Measurements from ENCODE around the gene ARPC1A.

Gene ARPC1A

DNA sequence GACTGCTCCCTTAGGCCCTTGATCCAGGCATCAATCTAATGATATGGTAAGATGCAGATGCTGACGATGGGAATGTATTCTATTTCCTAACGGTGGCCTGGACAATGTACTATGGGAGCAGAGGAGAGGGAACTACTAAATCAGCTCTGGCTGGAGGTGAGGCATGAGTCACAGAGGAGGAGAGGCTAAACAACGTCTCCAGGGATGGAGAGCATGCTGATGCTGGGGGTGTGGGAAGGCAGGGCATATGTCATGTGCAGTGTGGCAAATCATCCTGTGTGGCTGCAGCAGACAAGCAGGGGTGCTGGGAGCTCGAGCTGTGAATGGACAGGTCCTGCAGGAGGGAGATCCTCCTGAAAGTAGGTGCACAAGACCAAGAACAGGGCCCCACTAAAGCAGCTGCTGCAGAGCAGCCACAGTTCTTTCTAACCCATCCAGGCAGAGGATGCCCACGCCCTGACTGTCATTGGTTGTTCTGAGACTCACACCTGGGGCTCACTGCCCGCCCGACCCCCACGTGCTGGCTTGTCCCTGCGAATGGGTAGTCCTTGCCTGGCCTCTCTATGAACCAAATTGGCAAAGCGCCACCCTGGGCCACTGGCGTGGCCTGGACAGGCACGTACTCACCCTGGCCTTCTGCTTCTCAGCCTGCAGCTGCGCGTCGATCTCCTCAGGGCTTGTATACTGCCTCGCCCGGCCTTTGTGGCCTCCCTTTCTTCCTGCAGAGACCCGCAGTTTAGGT lies 78.7 kb downstream of the ARPC1A start:
- no peak overlapping the region for H3K4me3 ChIP-seq (ENCODE audit: low read length)
- TF ChIP-seq, protein P1, sequence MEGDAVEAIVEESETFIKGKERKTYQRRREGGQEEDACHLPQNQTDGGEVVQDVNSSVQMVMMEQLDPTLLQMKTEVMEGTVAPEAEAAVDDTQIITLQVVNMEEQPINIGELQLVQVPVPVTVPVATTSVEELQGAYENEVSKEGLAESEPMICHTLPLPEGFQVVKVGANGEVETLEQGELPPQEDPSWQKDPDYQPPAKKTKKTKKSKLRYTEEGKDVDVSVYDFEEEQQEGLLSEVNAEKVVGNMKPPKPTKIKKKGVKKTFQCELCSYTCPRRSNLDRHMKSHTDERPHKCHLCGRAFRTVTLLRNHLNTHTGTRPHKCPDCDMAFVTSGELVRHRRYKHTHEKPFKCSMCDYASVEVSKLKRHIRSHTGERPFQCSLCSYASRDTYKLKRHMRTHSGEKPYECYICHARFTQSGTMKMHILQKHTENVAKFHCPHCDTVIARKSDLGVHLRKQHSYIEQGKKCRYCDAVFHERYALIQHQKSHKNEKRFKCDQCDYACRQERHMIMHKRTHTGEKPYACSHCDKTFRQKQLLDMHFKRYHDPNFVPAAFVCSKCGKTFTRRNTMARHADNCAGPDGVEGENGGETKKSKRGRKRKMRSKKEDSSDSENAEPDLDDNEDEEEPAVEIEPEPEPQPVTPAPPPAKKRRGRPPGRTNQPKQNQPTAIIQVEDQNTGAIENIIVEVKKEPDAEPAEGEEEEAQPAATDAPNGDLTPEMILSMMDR (IDR thresholded peaks at IDR 0.05; ENCODE audit: insufficient read depth, low read depth, low read length, missing control alignments), result no peak
- DNase-seq (ENCODE audit: low read depth), result peak; percentile 33

DNA sequence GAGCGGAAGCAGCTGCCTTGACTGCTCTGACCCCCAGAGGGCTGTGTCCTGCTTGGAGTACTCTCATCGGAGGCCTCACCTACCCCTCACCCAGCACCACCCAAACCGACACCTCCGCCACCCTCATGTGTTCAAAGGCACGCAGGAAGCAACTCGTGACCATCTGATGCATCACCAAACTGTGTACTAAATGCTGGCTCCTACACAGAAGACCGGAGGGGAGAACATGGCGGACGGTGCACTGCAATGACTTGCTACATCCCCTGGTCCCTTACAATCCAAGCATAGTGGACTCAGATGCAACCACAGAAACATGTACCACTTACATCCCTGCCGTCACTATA lies 79.3 kb downstream of the ARPC1A start:
- no peak overlapping the region for H3K4me3 ChIP-seq (ENCODE audit: low read length)
- DNase-seq (ENCODE audit: low read depth), result no peak
- TF ChIP-seq, protein P1 (IDR thresholded peaks at IDR 0.05; ENCODE audit: insufficient read depth, low read depth, low read length, missing control alignments), result no peak

DNA sequence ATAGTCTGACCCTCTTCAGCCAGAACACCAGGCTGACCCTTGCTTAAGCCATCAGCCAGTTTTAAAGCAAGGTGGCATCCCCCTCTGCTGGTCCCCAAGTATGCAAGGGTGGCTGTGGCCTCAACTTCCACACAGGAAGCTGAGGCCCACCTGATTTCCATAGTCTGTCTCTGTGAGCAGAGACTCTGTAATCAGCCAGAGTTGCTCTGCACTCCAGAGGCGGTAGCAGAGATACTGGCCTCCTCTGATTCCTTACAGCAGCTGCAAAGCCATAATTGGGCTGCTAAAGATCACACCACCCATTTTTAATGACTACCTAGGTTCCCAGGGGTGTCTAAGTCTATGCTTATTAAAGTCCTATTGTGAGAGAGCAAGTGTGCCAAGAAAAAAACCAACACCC lies 80.9 kb downstream of the ARPC1A start:
- TF ChIP-seq, protein P1 (IDR thresholded peaks at IDR 0.05; ENCODE audit: insufficient read depth, low read depth, low read length, missing control alignments), result no peak
- peak overlapping the region; percentile 2 for H3K4me3 ChIP-seq (ENCODE audit: low read length)
- no peak for DNase-seq (ENCODE audit: low read depth)

DNA sequence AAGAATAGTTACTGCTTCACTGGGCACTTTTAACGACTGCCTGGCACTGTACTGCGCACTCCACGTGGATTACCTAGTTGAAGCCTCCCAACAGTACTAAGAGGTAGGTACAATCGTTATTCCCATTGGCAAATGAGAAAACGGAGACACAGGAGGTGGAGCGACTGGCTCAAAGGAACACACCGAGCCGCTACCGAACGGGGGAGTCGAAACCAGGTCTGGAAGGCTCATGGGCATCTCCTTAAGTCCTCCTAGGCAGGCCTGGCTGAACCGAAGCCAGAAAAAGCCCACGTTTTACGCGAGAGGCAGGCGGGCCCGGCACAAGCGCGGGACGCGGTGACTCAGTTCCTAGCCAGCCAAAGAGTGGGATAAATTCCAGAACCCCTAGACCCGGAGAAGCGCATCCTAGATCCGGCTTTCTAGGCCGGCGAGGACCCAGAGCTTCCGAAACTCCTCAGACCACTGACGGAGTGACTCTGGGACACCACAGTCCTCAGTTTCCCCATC lies 82.2 kb downstream of the ARPC1A start:
- peak; percentile 71 for DNase-seq (ENCODE audit: low read depth)
- peak overlapping the region; percentile 89 for H3K4me3 ChIP-seq (ENCODE audit: low read length)
- TF ChIP-seq, protein P1 (IDR thresholded peaks at IDR 0.05; ENCODE audit: insufficient read depth, low read depth, low read length, missing control alignments), result no peak

DNA sequence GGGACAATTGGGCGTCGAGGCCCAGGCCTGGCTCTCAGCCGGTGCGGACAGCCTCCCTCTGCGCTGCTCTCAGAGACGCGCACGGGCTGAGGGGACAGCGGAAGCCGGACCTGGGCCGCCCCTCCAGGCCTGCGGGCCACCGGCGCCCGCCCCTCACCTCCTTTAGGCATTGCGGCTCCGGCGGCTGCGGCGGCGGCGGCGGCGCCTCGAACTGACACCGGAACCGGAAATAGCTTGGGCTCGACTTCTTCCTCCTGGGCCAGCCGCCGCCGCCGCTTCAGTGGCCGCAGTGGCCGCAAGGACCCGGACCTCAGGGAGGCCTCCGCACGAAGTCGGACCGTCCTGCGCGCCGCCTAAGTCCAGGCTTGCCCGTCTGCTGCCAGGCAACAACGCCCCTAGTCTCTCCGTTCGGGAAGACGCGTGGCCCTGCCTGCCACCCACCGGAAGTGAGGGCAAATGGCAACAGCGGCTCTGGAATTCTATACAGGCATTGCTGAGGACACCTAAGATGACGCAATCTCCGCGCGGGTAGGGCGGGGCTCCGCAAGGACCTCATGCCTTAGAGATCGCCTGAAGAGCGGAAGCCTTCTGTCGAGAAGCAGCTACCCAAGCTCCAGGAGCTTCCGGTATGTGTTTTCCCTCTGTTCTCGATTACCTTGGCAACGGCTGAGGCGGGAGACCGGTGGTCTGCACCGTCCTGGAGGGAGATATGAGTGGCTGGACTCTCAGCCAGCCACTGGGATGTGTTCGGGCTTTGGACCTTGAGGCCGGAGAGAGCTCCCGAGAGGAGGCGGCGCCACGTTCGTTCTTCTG lies 82.9 kb downstream of the ARPC1A start, which contains the start of the genes BUD31 and PDAP1:
TSS of gene BUD31 (plus strand) at position 591 of the 813 bp plus-strand sequence. CDS start 2,124 bp downstream, outside the sequence.
TSS of gene PDAP1 (minus strand) at position 219 of the 813 bp plus-strand sequence. CDS start at position 170, 49 bp downstream.
- peak; percentile 94 for DNase-seq (ENCODE audit: low read depth)
- H3K4me3 ChIP-seq (ENCODE audit: low read length), result peak within 1 kb of the TSS; percentile 89
- TF ChIP-seq, protein P1 (IDR thresholded peaks at IDR 0.05; ENCODE audit: insufficient read depth, low read depth, low read length, missing control alignments), result no peak

DNA sequence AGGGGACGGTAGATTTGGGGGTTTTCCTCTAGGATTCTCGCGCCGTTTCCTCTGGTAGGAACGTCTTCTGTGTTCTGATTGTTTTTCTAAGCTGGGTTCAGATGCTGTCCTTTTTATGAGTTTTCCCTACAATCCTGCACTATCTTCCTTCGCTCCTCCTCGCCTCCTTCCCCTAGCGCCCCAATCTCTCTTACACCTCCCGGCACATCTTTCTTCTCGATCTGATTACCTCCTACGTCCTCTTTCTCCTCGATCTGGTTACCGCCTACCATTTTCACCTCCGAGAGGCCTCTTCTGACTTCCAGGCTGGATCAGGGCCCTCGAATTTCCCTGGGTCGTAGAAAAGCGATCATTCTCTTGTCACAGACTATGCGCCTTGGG lies 83.5 kb downstream of the ARPC1A start:
- no peak for DNase-seq (ENCODE audit: low read depth)
- H3K4me3 ChIP-seq (ENCODE audit: low read length), result peak overlapping the region; percentile 89
- TF ChIP-seq, protein P1 (IDR thresholded peaks at IDR 0.05; ENCODE audit: insufficient read depth, low read depth, low read length, missing control alignments), result no peak
